SKM-1 treated with dmso at 0.1 percent for 144 hours (cell line): ENCODE results near the gene PLEKHJ1.
"Not testable (repeated sequence)": the region's sequence is repeated elsewhere in the genome, so short reads cannot be mapped to it uniquely, and the experiment has no call there.

Experiments used
- DNase-seq: peaks from one replicate; lab custom pipeline; 2025; ENCODE audit not compliant: unreplicated experiment; lab: John Stamatoyannopoulos, UW

PLEKHJ1 gene

GRCh38 chr19:2236314-2237050 is at the start of gene PLEKHJ1, which contains the start of gene SF3A2:
PLEKHJ1 (minus strand) TSS chr19:2236329; CDS start chr19:2236248, 81 bp downstream.
SF3A2 (plus strand) TSS chr19:2236824; CDS start chr19:2243419, 6,595 bp downstream.
- DNase-seq = peak; percentile 98

DNA sequence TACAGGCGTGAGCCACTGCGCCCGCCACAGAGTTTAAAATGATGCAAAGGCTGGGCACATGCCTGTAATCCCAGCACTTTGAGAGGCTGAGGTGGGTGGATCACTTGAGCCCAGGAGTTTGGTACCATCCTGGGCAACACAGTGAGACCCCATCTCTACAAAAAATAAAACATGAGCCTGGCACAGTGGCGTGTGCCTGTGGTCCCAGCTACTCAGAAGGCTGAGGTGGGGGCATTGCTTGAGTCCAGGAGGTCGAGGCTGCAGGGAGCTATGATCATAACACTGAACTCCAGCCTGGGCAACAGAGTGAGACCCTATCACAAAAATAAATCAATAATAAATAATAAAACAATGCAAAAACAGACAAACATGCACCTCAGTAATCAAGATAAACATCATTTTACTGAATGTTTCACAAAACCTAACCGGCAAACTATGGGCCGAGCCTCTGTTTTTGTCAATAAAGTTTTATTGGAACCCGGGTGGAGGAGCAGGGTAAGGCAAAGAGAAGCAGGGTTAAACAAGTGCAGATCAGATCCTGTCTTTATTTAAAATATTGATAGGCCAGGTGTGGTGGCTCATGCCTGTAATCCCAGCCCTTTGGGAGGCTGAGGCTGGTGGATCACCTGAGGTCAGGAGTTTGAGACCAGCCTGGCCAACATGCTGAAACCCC is 47.8 kb upstream of the PLEKHJ1 start:
- no peak for DNase-seq

DNA sequence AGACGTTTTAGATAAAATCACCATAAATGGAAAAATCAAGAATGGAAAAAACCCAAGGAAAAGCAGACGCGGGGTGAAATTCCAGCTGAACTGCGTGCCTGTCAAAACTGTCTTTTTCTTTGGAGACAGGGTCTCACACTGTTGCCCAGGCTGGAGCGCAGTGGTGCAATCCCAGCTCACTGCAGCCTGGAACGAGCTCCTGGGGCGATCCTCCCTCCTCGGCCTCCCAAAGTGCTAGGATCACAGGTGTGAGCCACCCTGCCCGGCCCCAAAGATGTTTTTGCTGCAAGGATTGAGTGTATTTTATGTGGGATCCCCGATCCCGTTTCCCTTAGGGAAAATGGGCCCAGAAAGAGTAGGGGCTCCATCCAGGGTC is 46.7 kb upstream of the PLEKHJ1 start:
- no peak for DNase-seq

DNA sequence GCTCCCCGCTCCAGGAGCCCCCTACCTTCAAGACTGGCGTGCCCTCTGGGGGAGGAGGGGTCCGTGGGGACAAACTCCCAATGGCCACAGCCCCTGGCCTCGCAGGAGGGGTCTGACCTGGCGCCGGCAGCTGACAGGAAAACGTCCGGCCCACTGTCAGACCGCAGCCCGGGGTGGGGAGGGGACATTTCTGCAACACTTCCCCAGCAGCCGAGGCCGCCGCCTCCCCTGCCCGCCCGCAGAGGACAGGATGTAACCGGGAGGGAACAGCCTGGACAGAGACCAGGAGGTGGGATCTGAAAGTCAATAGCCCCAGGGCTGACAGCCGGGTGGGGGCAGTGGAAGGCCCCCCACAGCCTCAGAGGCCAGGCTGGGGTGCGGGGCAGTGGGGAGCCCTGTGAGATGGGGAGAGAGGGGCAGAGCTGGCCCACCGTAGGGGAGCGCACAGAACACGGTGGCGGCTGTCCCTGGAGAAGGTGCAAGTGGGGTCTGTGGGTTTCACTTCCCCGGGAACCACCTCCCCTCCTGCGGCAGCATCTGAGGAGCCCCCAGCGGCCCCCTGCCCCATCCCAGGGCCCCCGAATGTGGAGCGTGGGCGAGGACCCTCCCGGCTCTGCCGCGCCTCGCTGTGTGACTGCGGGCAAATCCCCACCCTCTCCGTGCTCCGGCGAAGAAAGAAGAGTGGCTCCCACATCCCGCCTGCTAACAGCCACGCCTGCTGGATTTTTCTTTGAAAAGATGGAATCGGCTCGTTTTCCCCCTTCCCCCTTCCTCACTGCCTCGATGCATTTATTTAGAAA is 46.1 kb upstream of the PLEKHJ1 start, which contains the start of gene PEAK3:
PEAK3 (minus strand) TSS at position 114 of the 800 bp plus-strand sequence. CDS start 1,244 bp downstream, outside the sequence.
- DNase-seq = peak; percentile 71

DNA sequence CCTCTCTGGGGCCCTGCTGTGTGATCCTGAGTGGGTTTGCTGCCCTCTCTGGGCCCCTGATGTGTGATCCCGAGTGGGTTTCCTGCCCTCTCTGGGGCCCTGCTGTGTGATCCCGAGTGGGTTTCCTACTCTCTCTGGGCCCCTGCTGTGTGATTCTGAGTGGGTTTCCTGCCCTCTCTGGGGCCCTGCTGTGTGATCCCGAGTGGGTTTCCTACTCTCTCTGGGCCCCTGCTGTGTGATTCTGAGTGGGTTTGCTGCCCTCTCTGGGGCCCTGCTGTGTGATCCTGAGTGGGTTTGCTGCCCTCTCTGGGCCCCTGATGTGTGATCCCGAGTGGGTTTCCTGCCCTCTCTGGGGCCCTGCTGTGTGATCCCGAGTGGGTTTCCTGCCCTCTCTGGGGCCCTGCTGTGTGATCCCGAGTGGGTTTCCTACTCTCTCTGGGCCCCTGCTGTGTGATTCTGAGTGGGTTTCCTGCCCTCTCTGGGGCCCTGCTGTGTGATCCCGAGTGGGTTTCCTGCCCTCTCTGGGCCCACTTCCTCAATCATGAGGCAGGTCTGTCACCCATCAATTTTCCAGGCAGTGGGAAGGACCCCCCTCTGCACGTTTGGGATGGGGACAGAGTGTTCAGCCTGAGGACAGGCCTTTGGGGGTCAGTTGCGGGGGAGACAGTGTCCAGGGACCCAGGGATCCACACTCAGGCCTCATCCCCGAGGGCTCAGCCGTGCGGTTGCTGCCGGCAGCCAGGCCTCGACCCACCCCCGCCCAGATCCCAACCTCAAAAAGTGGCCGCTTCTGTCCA is 45.3 kb upstream of the PLEKHJ1 start:
- not testable (repeated sequence) for DNase-seq

DNA sequence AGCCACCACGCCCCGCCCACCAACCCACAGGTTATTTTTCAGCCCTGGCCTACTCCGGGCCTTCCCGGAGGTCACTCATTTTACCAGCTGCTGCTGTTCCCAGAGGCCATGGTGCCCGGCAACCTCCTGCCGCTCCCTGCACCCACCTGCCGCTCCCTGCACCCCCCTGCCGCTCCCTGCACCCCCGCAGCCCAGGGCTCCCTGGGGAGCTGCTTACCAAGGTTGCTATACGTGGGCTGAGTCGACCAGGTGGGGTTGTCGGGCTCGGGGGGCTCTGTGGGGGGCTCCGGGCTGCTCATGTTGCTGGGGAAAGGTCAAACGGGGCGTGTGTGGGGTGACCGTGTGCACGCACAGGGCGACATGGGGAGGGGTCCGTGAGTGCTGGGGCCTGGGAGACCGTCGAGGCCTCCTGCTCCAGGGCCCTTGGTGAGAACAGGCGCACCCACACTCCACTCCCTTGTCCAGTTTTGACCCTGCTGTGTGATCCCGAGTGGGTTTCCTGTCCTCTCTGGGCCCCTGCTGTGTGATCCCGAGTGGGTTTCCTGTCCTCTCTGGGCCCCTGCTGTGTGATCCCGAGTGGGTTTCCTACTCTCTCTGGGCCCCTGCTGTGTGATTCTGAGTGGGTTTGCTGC is 44.6 kb upstream of the PLEKHJ1 start:
- DNase-seq = no peak

DNA sequence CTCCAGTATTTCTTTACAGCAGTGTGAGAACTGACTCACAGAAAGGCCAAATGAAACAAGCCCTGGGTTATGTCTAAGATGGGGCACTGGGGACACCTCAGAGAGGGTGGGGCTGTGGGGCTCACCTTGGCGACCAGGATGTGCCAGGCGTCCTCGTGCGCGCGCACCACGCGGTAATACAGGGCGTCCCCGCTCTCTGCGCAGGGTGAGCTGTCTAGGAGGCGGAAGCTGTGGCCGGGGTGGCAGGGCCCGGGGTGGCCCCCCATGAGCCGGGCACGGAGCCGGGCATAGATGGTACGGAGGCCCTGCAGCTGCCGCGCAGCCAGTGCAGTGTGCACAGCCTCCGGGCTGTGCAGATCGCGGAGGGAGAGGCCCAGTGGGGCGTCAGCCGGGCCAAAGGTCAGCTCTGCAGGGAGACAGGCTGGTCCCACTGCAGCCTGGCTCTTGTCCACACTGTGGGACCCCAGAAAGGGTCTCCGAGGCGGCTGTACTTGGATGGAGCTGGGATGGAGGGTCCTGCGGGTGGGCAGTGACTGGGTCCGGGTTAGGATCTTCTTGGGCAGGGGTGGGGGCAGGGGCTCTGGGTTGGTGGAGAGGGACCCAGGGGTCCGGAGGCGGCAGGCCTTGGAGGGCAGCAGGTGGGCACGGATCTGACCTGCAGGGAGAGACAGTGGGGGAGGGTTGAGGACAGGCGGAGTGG is 42.5 kb upstream of the PLEKHJ1 start:
- no peak for DNase-seq

GRCh38 chr19:2277138-2277537 is 41.0 kb upstream of the PLEKHJ1 start:
- no peak for DNase-seq

- no peak for DNase-seq
These were observed 40.4 kb upstream of the PLEKHJ1 start for GRCh38 chr19:2276429-2276986.

- DNase-seq = no peak
These were observed 39.7 kb upstream of the PLEKHJ1 start for GRCh38 chr19:2275588-2276428.

GRCh38 chr19:2274931-2275535 is 38.9 kb upstream of the PLEKHJ1 start:
- DNase-seq = peak; percentile 37

- DNase-seq = no peak
These were observed 38.1 kb upstream of the PLEKHJ1 start for GRCh38 chr19:2274185-2274711.

- DNase-seq = peak; percentile 65
These were observed 37.4 kb upstream of the PLEKHJ1 start for GRCh38 chr19:2273356-2274184.

- DNase-seq = no peak
These were observed 35.3 kb upstream of the PLEKHJ1 start for GRCh38 chr19:2271234-2272103.

- peak; percentile 92 for DNase-seq
These were observed 34.5 kb upstream of the PLEKHJ1 start for GRCh38 chr19:2270423-2271233.
